HuH-7.5 (cell line): Measurements from ENCODE around the gene TRMT11.
"Not testable (repeated sequence)": the region's sequence is repeated elsewhere in the genome, so short reads cannot be mapped to it uniquely, and the experiment has no call there.

Experiments used
- DNase-seq: peaks from one replicate; pipeline ENCODE4 v3.0.0; 2011; ENCODE audit warnings: low spot score

The TRMT11 gene

DNA sequence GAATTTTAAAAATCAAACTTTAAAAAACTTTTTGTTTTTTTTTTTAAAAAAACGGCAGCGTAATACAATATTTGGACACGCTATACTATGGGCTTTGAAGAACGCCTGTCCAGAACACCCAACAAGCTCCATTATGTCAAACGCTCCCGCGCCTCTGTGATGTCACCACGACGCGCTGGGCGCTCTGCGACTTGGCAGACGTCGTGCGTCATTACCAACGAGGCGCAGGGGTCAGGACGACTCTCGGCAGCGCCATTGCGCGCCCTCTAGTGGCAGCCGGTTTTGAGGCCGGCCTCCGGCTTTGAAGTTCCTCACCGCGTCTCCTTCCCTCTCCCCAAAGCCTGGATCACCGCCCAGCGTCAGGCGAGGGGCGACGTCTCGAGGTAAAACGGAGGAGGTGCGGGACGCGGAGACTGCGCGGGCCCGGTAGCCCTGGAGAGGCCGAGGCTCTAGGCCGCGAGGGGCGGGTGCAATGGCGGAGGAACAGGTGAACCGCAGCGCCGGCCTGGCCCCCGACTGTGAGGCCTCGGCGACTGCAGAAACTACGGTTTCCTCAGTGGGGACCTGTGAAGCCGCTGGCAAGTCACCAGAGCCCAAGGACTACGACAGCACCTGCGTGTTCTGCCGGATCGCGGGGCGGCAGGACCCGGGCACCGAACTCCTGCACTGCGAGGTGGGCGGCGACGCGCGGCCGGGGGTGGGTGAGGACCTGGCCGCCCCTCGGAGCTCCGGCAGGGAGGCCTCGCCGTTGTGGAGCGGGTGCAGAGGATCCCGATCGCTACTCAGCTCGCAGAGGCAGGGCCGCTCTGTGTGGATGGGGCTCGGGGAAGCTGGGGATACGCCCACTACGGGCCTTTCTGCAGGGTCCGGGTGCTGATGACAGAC lies 29.6 kb upstream of the TRMT11 start, which contains the start of gene HINT3:
Gene HINT3, plus strand, starts transcription at position 265 of the 885 bp plus-strand sequence. Its CDS starts 208 bp downstream, at position 473.
- peak; percentile 78 for DNase-seq

DNA sequence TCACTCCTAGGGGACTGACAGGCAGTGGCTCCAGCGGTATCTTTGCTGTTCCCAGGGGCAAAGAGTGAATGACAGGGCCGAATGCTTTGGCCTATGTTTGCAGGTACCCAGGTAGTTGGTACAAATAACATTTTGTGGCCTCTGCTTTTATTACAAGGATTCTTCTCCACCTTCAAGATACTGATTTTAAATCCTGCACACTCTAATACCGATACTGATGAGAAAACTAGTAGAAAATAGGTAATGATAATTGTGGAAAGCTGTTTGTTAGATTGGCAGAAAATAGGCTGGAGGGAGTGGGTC lies 29.0 kb upstream of the TRMT11 start:
- no peak for DNase-seq

DNA sequence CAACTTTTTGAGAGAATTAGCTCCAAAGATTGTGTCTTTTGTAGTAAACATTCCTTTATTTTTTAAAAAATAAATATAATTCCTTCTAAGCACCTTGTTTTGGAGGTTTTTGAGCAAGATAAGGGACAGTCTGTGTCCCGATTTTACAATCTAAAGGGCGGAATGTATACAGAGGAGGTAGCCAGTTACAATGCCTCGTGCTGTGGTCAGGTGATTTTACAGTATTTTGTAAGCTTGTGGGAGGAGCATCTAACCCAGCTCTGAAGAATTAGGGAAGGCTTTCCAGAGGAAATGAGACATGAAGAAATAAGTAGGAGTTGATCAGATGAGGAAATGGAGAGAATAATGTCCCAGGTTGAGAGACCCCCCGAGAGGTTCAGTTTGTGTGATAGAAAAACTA lies 28.5 kb upstream of the TRMT11 start:
- peak; percentile 48 for DNase-seq

DNA sequence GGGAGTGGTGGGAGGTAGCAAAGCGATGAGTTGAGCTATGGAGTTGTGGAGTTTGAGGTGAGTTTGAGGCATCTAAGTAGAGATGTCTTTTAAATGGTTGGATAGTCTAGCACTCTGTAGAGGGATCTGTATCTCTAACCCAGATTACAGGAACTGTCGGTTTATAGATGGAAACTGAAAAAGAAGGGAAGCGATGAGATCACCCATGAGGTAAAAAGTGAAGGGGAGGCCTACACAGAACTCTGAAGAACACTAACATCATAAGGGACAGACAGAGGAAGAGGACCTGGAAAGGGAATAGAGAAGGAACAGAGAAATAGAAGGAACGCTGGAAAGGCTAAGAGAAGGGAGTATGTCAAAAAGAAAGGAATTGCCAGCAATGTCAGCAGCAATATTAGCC lies 27.3 kb upstream of the TRMT11 start:
- no peak for DNase-seq

DNA sequence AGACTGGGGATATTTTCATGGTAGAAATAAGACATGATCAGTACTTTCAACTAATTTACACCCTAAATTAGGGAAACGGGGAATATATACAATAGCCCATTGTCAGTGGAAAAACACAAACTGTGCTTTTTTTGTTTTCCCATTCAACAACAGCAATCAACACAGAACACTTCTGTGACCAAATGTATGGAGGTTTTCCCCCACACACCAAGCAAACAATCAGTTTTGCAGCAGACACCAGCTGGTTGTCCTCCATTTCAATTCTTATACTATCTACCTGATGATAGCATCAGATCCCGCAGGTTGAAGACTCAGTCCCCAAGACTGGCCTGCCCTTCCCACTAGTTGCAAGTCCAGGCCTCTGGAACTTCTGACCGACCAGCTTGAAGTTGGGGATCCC lies 25.2 kb upstream of the TRMT11 start:
- DNase-seq, result no peak

DNA sequence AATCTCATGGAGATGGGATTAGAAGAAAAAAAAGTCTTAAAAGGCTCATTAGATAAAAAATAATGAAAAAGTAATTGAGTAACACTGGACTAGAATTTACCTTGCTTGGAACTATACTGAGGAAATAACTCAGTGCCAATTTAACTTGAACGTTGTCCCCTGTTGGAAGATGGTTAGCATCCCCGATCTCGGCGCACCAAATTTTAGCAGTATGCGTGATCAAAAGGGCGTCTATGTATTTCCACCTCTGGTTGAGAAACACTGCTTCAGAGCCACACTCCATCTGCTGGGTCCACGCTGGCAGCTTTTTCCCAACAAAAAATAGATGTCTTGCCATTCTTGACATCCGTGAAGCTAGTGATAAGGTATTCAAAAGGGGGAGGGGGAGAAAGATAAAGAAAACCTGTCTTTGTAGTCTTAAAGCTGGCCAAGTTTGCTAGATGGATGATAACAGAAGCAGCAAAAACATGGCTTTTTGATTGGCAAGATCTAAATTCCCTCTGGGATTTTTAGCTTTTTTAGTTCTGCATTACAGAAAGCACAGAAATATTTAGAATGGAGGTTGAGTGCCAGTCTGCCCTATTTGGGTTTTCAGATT lies 23.3 kb upstream of the TRMT11 start:
- no peak for DNase-seq

DNA sequence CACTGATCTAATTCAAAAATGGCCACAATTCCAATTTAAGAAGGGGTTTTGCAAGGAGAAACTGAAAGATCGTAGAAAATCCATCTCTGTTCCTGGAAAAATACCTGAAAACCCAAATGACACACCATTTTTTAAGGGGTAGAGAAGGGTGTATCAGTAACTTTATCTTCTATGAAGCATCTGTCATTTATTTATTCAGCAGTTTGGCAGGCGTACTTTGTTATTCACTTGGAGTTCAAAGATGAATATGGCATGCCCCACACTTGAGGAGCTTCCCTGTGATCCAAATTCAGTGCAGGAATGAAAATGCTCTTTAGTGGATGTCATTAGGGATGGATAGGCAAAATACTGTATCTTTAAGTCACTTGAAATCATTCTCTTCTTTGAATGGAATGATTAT lies 22.5 kb upstream of the TRMT11 start:
- no peak for DNase-seq

DNA sequence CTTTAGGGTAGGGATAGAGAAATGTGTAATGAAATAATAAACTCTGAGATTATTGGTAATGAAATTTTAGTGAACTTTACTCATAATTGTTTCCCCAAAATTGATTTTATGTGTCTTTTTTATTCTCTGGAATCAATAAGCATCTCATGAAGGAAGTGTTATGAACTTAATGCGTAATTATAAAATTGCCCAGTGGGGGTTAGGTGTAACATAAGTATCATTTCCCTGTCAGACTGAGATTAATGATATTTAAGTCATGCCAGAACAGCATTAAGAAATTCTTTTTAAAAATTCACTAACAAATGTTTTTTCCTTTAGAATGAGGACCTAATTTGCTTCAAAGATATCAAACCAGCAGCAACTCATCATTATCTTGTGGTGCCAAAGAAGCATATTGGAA lies 19.8 kb upstream of the TRMT11 start:
- no peak for DNase-seq

DNA sequence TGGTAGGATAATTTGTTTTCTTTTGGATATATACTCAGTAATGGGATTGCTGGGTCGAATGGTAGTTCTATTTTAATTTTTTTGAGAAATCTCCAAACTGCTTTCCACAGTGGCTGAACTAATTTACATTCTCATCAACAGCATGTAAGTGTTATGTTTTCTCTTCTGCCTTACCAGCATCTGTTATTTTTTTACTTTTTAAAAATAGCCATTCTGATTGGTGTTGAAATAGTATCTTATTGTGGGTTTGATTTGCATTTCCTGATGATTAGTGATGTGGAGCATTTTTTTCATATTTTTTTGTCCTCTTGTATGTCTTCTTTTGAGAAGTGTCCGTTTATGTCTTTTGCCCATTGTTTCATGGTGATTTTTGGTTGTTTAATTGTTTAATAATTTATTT lies 17.8 kb upstream of the TRMT11 start:
- DNase-seq, result no peak

DNA sequence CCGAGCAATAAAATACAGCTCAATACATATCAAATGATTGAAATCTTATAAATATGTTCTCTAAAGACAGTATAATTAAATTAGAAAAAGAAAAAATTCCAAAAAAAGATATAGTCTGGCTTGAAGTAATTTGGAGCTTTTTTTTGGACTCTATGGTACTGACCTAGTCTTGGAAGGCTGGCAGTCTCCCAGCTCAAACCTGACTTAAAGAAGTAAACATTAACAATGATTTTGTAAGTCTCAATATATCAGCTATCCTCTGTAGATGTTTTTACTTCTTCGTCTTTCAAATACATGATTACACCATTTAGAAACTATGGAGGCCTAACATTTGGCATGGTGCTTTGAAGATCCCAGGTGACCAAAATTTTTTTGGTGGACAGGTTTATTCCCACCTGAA lies 15.6 kb upstream of the TRMT11 start:
- no peak for DNase-seq

DNA sequence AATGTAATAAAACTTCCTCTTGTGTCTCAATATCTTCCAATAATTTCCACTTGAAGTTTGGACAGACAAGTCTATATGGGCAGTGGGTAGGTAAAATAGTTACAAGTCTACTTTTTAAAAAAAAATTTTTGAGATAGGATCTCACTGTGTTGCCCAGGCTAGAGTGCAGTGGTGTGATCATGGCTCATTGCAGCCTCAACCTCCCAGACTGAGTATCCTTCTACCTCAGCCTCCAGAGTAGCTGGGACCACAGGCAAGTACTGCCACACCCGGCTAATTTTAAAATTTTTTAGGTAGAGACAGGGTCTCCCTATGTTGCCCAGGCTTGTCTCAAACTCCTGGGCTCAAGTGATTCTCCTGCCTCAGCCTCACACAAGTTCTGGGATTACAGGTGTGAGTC lies 13.9 kb upstream of the TRMT11 start:
- not testable (repeated sequence) for DNase-seq

DNA sequence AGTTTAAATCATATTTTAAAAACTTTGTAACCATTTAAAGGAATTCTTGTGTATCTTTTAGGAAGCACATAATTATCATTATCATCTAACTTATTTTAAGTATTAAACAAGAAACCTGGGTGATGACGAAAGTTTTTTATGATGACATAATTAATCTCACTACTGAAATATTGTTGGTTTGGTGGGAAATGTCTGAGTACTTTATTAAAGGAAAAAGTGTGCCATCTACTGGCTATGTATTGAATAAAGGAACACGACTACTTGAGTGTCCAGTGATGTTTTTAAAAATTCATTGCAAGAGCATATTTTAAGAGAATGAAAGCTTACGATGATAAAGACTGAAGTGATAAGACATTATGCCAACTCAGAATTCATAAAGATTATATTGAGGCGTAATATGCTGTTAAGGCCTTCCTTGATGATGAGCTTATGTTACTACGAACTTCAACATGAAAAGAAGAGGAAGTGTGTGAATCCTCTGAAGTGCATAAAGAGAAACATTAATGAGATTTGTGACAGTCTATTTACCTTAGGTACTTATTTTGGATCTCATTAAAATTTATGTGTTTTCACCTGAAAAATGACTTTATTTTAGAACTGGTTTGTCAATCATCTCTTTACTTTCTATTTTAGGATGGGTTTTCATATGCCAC lies 12.0 kb upstream of the TRMT11 start:
- DNase-seq, result no peak

DNA sequence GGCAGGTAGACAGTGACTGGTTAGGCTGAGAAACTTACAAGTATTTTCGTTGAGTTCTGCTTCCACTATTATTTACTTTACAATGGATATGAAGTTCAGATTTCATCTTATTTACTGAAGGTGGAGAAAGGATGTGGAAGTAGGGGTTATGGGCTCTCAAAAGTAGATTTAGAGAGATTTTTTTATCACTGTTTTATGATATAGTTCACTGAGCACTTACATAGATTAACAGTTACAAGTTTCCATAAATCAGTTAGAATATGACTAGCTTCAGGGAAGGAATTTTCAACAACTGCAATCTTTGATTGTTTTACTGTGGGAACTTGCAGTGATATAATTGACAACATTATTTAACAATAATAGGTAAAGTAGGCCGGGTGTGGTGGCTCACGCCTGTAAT lies 7.2 kb upstream of the TRMT11 start:
- DNase-seq, result no peak

DNA sequence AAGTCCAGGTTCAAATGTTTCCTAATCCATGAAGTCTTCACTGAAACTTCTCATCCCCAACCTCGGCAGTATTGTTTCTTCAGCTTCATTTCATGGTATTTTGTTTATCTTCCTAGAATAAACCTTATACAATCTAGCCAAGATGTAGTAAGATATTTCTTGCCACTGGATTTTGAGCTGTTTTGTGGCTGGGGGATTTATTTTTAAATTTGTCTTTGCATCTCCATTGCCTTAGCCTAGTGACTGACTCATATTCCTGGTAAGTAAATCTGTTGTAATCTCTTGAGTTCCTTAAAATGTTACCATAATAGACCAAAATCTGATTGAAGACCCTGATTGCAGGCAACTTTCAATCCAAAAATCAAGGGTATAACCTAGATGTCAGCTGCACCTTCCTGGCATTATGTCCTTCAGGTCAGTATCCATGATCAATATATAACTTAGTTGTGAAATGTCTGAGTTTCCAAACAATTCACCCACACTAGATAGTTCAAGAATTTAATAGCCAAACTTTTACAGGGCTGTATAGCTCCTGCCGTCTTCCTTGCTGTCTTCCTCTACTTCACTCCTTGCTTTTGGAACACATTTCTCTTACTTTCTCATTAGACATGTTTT lies 4.7 kb upstream of the TRMT11 start:
- no peak for DNase-seq

DNA sequence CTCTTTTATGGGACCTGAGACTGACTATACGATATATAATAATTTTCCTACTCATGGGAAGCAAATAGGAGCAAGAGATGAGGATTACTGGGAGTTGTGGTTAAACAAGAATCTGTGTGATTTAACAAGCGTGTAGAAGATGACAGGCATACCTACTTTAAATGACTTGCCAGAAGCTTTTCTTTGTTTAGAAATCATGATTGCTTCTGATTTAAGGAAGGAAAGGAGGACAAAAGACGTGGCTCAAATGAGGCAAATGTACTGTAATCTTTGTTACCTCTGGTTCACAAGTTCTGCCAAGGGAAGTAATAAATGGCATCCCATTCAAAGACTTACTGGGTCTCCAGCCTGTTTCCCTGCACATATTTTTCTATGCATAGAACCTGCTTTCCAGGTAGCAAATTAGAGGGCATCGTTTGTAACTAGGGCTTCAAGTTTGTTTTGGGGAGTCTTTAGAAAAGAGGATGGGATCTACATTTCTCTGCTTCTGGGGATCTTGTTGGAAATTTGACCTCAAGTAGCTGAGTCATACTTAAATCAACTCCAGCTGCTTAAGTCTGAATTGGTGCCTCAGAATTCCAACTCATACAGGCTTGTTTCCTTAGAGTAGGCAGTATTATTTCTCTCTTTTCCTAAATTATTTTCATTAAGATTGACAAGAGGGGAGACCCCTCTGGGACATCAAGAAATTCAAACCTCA lies 2.9 kb upstream of the TRMT11 start:
- no peak for DNase-seq

DNA sequence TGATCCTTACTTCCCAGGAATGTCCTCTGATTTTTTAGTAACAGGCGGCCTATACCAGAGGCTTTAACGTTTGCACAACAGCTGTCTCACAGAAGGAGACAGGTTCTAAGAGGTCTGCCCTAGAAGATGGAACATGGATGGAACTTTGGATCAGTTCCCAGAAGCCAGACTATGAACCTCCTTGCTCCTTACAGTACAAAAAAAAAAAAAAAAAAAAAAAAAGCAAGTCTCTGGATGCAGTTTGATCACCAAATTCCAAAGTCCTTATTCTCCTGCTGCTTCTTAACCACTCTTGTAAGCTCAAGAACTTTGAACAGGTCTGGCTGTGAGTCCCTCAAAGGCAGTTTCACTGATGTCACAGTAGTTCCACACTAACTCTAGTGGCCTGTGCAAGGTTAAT lies 2.0 kb upstream of the TRMT11 start:
- DNase-seq, result no peak

DNA sequence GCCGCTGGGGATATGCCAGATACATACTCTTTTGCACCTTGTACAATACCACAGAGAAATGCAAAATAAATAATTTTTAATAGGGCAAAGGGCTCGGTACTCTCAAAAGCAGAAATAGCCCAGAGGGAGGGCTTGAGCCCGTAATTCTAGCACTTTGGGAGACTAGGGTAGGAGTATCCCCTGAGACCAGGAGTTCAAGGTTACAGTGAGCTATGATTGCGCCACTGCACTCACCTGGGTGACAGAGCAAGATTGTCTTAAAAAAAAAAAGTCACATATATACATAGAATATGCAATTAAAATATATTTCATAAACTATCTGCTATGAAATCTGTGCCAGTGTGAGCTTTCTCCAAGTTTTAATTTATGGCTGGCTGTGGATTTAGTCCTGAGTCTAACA lies 818 bp upstream of the TRMT11 start:
- no peak for DNase-seq

DNA sequence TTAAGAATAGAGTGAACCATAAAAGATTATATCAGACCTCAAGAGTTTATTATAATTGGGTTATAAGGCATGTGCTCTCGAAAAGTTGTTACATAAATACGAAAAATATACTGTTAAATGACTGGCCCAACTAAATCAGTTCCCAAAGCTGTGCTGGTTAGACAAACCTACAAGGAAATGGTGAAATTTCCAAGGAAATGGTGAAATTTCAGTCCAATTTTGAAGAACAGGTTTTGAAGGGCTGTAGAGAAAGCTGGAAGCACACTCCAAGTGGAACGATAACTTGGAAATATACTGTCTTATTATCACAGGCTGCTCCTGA lies 400 bp upstream of the TRMT11 start:
- no peak for DNase-seq

DNA sequence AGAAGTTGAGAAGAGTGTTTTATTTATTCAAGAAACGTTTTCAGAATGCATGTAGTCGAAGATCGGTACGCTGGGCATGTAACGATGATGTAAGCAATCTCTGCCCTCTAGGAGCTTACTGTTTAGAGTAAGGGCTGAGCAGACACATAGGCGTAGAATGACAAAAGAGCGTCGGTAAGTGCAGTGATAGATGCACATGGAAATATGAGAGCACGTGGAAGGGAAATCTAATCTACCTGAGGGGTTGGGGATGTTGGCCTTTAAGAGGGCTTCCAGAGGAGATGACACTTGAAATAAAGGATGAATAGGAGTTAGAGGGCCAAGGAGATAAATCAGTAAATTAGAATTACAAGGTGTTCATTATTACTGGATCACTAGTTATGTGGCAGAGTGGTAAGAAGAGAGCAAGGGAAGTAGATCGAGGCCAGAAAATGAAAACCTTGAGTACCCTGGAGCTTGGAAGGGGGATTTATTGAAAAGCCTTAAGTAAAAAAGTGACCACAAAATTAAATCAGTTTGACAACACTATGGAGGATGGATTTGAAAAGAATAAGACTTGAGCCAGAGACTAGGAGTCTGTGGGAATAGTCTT lies 782 bp downstream of the TRMT11 start:
- no peak for DNase-seq

DNA sequence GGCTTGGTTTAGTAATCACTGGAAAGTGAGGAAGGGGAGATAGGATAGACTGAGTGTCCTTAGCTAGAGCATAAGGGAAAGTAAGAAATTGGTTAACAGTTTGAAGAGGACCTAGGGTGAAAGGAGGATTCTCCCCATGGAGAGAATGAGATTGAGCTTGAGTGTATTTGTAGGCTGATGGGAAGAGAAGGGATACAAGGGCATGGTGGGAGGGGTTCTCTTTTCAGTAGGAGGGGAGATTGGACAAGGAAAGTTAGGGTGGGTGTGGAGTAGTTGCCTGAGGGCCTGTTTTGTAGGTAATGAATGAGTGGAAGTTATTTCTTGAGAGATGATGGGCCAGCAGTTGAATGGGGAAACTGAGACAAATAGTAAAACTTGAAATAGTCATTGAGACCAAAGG lies 1.9 kb downstream of the TRMT11 start:
- DNase-seq, result no peak

DNA sequence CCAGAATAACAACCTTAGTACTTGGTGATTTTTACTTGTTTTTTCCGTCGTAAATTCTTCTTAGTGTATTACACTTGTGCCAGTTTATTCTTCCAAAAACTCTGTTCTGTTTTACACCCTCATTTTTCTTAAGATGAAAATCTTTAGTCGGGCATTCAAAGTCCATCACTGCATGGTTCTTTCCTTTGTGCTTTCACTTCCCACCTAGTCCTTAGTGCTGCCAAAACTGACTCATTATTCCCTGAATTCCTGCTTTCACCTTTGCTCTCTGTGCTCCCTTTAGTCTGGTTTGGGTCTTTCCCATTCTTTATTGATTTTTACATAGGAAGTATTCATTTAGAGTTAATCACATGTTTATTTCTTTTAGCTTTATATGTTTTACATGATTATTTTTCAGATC lies 3.3 kb downstream of the TRMT11 start:
- DNase-seq, result no peak

DNA sequence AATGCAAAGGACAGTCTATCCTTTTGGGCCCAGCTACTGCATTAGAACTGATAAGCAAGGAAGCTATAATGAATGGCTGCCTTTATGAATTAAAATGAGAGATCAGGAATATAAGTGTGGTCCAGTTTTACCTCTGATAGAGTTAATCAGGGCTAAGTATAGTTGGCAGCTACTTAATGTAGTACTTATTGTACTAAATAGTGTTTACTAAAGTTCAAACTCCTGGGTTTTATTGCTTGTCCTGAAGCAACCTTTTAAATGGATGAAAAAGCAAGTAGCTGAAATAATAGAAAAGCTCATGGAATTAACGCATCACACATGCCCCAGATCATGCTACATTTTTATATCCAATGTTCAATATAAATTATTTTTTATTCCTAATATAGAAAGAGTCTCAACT lies 5.3 kb downstream of the TRMT11 start:
- DNase-seq, result no peak
